Measurements from ENCODE around the gene HEPACAM2.

Gene HEPACAM2

GRCh38 chr7:93202594-93203250 lies 23.5 kb downstream of the HEPACAM2 start:
- DNase-seq (ENCODE audit: low read depth, low spot score) = no peak

DNA sequence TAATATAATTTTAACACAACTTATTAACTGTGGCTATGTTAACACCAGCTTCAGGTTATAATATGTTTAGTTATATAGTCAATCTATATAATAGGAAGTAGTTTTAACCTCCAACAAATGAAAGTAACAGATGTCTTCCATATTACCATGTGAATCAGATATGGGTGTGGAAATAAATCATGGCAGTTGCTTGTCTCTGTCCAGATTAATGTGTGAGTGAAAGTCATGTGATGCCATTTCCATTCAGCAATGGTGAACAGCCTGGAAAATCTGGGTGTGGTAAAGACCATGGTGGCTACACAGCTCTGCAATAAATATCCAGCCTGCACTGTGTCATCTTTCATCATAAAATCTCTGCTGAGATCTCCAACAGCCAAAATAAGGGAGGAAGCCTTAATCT lies 27.8 kb downstream of the HEPACAM2 start:
- DNase-seq (ENCODE audit: low read depth, low spot score) = no peak

DNA sequence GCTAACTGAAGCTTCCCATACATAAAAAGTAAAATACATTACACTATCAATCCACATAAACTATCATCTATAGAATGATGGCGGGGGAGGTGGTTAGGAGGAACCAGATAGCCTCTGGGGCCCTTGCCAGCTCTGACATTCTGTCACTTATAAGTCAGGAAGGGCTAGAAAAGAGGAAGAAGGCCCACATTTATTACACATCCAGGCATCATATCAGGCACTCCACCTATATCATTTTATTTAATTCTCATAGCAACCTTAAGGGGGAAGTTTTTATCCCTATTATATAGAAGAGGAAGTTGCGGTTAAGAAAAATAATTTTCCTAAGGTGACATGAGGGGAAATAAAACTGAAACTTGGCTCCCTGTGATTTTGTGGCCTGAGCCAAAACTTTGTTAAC lies 29.9 kb downstream of the HEPACAM2 start:
- DNase-seq (ENCODE audit: low read depth, low spot score) = no peak

GRCh38 chr7:93194386-93194785 lies 31.9 kb downstream of the HEPACAM2 start:
- DNase-seq (ENCODE audit: low read depth, low spot score) = no peak

GRCh38 chr7:93188870-93189634 lies 37.2 kb downstream of the HEPACAM2 start:
- no peak for DNase-seq (ENCODE audit: low read depth, low spot score)

DNA sequence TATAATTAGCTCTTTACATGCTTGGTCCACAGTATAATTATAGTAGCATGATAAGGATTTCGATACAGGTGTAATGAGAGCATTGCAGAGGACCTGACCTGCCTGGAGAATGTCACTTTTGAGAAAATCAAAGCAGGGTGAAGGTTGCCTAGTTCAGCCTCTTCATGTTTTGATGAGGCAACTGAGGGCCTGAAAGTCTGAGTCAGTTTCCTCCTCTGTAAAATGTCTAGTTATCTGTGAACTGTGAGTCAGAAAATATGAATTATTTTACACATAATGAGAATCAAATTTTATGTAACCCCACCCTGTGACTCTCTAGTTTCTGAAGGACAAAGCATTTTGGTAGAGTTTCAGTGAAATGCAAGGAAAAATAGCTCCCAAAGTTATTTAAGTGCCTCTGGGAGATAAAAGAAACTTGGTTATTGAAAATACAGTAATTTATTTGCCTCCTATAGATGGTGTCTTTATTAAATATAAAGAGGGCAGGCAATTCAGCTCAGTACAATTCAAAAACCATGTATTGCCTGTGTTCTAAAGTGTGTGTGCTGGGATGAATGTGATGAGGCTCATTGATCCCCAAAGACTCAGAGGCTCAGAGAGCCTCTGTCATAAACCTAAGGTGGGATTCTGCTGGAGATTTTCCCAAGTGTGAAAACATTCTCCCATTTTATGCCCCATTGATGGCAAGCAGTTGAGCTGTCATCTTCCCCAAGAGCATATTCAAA lies 40.8 kb downstream of the HEPACAM2 start:
- no peak for DNase-seq (ENCODE audit: low read depth, low spot score)

- DNase-seq (ENCODE audit: low read depth, low spot score) = no peak
These were observed 47.1 kb downstream of the HEPACAM2 start for GRCh38 chr7:93179173-93179572.

- DNase-seq (ENCODE audit: low read depth, low spot score) = no peak
These were observed 48.1 kb downstream of the HEPACAM2 start for GRCh38 chr7:93178213-93178612.

GRCh38 chr7:93176992-93177580 lies 49.2 kb downstream of the HEPACAM2 start:
- DNase-seq (ENCODE audit: low read depth, low spot score) = no peak

DNA sequence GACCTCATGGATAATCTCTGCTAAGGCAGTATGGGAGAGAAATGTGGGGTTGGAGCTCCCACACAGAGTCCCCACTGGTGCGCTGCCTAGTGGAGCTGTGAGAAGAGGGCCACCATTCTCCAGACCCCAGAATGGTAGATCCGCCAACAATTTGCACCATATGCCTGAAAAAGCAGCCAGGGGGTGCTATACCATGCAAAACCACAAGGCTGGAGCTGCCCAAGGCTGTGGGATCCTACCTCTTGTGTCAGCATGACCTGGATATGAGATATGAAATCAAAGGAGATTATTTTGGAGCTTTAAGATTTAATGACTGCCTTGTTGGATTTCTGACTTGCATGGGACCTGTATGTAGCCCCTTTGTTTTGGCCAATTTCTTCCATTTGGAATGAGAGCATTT lies 51.0 kb downstream of the HEPACAM2 start:
- DNase-seq (ENCODE audit: low read depth, low spot score) = no peak

GRCh38 chr7:93172683-93173082 lies 53.6 kb downstream of the HEPACAM2 start:
- DNase-seq (ENCODE audit: low read depth, low spot score) = no peak

DNA sequence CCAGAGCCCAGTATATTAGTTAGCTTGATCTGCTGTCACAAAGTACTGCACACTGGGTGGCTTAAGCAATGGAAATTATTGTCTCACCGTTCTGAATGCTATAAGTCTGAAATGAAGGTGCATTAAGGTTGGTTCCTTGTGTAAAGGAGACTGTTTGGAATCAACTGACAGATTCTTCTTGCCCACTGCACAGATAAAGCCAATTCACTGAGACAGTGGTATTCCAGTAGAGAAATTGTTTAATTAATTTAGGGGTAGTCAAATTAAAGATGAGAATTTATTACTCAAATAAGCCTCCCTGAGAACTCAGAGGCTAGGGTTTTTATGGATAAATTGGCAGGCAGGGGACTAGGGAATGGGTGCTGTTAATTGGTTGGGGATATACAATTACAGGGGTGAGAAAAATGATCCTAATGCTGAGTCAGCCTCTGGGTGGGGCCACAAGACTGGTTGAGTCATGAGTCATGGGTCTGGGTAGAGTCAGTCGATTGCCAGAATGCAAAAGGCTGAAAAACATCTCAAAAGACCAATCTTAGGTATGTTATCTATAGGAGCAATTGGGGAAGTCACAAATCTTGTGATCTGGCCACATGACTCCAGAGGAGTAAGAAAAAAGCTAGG lies 54.6 kb downstream of the HEPACAM2 start:
- DNase-seq (ENCODE audit: low read depth, low spot score) = no peak

DNA sequence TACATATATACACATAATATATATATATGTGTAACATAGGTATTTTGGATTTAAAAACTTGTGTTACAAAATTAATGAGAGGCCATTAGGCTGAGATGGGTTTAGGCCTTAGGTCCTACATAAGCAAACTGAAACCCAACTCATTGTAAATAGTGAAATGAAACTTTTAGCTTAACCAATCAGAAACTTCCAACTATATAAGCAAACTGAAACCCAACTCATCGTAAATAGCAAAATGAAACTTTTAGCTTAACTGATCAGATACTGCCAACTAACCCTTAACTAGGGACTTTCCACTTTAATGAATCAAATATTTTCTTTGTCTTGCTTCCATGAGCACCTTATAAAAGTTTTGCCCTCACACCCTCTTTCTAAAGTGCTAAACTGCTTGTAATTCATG lies 60.8 kb downstream of the HEPACAM2 start:
- no peak for DNase-seq (ENCODE audit: low read depth, low spot score)

- no peak for DNase-seq (ENCODE audit: low read depth, low spot score)
These were observed 61.5 kb downstream of the HEPACAM2 start for GRCh38 chr7:93164766-93165165.

DNA sequence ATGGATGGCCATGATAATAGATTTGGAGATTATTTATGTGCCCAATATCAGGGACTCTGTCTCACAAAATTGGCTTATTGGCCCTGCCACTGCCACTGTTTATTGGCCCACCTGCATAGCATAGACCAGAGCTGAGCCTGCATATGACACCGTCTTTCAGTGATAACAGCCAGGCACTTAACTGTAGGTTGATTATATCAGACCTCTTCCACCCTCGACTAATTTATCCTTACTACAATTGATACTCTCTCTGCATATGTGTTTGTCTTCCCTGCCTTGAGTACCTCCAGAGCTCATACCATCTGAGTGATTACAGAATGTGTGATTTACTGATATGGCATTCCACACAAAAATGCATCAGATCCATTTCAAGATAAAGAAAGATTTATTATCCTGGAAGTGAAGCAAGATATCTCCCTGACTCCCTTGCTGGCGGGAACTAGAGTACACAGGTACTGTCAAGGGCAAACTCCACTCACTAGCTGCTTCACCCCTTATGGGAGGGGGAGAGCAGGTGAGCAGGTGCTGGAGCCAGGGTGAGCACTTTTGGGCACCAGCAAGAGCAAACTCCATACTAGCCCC lies 65.0 kb downstream of the HEPACAM2 start:
- no peak for DNase-seq (ENCODE audit: low read depth, low spot score)

DNA sequence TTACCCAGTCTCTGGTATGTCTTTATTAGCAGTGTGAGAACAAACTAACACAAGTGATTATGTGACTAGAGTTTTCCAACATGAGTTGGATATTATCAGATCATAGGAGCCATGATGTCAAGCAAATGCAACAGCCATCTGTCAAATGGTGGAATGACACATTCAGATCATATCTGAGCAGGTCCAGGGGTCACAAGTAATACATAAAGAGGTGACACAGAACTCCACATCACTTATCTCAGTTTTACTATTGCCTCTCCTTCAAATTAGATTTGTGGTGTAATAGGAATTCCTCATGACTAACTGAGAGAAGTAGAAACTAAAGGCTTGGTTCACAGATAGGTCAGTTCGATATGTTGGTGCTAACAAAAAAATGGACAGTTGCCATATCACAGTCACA lies 65.9 kb downstream of the HEPACAM2 start:
- no peak for DNase-seq (ENCODE audit: low read depth, low spot score)

GRCh38 chr7:93159490-93159889 lies 66.8 kb downstream of the HEPACAM2 start:
- no peak for DNase-seq (ENCODE audit: low read depth, low spot score)

- DNase-seq (ENCODE audit: low read depth, low spot score) = no peak
These were observed 69.4 kb downstream of the HEPACAM2 start for GRCh38 chr7:93156884-93157283.

DNA sequence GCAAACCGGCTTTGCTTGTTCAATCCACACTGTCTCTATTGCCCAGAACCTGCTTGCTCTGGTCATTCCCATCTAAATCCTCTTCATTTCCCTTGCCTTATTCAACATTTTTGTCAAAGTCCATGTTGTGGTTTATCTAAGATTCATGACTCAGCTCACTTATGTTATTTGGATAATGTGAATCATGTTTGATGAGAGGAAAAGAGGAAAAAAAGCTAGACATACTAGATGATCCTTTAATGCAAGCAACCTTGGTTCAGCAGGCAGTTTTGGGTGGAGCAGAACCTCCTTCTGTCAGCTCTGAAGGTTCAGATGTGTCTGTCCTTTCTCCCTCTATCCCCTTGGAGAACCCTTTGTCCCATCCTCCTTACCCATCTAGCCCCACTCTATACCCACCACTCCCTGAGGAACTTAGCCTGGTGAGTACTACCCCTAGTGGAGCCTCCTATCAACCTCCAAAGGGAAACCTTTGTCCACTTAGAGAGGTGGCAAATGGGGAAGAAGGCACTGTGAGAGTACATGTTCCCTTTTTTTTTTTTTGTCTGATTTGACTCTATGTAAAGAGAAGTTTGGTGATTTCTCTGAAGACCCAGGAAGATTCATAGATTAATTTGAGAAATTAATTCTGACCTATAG lies 76.0 kb downstream of the HEPACAM2 start:
- DNase-seq (ENCODE audit: low read depth, low spot score) = no peak

- no peak for DNase-seq (ENCODE audit: low read depth, low spot score)
These were observed 77.5 kb downstream of the HEPACAM2 start for GRCh38 chr7:93148727-93149126.

DNA sequence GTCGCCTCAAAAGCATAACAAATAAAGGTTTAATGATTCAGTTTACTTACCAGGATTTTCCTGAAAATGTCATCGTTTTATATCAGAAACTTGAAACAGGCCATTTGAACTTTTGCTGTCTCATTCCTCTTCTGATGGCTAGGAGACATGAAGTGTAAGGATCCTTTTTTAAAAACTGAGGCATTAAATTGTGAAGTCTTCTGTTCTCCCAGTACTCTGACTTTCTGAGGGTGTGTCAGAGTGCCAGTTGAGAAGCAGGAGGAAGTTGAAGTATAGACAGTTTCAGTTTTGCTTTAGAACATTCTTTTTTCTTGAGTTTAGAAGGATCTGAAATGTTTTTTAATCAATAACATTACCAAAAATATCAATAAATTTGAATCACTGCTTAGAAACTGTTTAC lies 78.1 kb downstream of the HEPACAM2 start, which contains the start of gene SAMD9L:
SAMD9L (minus strand) TSS at position 242 of the 400 bp plus-strand sequence. CDS start 12,414 bp downstream, outside the sequence.
- DNase-seq (ENCODE audit: low read depth, low spot score) = no peak

Data from ELF-1 (cell line).